GM12801 (cell line): ENCODE data around the gene ETNPPL.

Source experiments
- TF ChIP-seq, protein P1 (sequence below): IDR thresholded peaks from one replicate; pipeline ENCODE4 v1.5.1; 2011; ENCODE audit warnings: control low read depth; ENCODE audit not compliant: insufficient read length; ENCODE audit errors: extremely low read depth

ETNPPL gene

DNA sequence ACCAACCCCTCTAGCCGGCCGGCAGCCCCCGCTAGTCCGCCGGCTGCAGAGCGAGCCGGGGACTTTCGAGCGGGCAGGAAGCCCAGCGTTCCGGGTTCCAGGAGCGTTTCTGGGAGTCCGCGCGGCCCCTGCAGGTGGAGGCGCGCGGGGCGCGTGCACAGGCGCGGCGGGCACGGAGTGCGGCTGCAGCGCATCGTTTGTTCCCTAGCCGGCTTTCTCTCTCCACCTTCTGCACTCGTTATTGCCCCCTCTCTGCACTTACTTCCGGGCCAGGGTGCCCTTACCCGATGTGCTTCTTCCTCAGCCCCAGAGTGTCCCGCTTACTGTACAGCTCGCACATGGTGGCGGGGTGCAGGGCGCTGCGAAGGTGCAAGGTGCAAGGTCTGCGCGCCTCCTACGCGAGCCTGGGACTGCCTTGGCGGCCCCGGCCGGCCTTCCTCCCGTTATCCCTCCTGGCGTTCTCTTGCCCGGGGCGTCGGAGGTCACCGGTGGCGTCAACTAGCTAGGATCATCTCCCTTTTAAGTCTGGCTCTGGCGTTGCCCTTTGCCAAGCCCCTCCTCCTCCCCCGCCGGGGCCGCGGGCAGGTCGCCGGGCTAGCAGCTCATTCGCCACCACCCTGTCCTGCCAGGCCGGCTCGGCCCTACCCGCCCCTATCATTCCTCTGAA lies at the start of gene ETNPPL:
TSS of gene ETNPPL (minus strand) at position 495 of the 667 bp plus-strand sequence. CDS start at position 340, 155 bp downstream.
- TF ChIP-seq, protein P1, sequence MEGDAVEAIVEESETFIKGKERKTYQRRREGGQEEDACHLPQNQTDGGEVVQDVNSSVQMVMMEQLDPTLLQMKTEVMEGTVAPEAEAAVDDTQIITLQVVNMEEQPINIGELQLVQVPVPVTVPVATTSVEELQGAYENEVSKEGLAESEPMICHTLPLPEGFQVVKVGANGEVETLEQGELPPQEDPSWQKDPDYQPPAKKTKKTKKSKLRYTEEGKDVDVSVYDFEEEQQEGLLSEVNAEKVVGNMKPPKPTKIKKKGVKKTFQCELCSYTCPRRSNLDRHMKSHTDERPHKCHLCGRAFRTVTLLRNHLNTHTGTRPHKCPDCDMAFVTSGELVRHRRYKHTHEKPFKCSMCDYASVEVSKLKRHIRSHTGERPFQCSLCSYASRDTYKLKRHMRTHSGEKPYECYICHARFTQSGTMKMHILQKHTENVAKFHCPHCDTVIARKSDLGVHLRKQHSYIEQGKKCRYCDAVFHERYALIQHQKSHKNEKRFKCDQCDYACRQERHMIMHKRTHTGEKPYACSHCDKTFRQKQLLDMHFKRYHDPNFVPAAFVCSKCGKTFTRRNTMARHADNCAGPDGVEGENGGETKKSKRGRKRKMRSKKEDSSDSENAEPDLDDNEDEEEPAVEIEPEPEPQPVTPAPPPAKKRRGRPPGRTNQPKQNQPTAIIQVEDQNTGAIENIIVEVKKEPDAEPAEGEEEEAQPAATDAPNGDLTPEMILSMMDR = no peak

DNA sequence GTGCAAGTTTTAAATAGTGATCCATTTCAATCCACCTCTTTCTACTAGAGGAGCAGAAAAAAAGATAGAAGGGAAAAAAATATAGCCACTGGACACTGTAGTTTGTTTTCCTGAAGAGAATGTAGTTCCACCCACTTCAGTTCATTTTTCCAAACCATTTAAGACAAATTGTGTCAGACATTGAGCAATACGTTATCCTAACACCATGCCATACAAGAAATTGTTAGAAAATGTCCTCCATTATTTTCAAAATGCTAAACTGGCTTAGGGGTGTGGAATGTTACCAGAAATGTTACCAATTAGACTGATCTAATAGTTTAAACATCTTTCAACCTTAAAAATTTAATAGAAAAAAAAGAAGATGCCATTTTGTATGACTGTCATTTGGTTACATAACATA lies 48.6 kb upstream of the ETNPPL start:
- TF ChIP-seq, protein P1 = no peak

DNA sequence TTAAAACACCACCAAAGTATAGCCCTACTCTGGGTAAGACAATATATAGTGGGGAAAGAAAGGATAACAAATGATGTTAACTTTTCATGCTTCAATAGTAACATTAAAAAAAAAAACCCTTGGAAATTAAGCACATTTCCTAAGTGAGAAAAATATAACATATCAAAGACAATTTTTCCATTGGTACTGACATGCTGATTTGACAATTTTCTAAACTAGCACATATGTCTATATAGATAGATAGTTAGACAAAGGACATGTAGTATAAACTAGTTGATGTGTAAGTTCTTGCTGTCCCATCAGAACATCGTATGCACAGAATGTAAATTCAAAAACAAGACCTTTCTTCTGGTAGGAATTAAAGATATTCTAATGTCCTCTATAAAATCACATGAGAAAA lies 47.2 kb upstream of the ETNPPL start:
- TF ChIP-seq, protein P1 = no peak

DNA sequence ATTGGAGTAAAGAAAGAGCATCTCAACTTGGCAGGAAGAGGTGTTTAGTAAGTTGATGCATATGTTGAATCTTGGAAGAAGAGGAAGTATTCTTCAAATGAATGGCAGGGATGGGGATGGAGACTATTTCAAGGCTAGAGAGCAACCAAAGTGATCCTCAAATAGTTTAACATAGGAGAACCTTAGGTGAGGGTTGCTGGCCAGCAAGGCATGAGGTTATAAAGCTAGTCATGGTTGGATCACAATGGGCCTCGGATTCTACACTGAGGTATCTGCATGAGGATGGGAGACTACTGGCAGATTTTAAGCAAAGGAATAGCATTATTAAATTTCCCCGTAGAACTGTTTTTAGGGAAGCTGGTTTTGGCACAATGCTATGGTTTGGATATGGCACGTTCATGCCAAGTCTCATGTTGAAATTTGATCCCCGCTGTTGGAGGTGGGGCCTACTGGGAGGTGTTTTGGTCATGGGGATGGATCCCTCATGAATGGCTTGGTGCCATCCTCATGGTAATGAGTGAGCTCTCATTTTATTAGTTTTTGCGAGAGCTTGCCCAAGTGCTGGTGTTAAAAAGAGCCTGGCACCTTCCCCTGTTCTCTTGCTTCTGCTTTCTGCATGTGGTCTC lies 41.9 kb upstream of the ETNPPL start:
- TF ChIP-seq, protein P1 = no peak

DNA sequence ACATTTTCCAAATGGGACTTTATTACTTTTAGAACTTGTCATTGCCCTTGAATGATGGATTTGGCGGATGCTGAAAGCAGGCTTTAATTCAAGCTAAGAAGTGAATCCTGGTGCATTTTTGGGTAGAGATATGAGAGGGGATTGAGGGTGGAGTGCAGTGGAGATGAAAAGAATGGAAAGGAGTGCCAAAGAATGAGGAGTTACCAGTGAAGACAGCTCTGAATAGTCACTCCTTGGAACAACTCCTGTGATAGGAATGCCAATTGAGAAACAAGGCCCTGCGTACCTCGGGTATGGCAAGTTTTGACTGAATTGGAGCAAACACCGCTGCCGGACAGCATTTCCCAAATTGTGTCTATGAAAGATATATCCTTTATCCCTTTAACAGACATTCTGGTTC lies 36.5 kb upstream of the ETNPPL start:
- TF ChIP-seq, protein P1 = no peak

DNA sequence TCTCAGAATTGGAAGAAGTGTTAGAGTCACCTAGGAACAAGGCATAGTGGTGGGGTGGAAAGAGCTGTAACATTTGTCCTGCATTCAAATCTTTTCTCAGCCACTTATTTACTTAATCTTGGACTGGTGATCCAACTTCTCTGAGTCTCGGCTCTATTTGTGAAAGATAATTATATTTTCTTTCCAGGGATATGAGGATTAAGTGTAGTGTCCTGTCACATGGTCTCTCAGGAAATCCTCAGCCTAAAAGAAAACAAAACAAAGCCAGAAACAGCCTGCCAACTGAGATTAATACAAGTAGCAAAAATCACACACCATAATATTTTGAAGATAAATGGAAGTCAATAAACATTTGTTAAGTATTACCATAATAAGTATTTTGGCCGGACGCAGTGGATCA lies 33.3 kb upstream of the ETNPPL start:
- TF ChIP-seq, protein P1 = no peak

DNA sequence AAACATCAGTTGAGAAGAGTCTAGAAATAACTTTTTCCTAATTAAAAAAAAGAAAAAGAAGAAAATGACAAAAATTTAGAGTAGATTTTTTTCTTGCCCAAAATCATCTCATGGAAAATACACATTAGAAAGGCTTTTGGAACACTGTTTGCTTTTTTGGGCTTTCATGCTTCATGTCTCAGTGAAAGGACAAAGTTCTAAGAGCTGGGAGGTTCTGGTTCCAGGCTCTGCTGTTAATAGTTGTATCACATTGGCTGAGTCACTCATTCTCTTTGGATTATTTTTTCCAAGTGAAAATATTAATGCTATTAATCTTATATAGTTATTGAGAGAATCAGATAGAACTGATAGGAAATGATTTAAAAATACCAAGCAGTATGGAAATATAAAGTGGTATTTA lies 32.9 kb upstream of the ETNPPL start:
- TF ChIP-seq, protein P1 = no peak
